Measurements from ENCODE around the gene FOXD2.

DNA sequence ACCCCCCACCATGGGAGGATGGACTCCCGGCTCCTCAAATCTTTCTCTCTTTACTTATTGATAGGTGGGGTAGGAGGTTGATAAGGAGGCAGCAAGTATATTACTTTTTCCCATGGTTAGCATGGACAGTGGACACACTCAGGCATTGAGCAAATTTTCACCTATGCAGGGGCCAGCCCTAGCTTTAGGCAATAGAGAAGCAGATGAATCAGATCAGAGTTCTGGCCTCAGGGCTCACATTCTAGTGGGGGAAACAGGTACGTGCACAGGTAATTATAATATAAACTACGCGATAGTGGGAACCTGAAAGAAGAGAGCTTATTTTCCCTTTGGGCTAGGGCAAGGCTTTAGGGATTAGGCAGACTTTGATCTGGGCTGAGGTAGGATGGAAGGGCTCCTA is 35.3 kb upstream of the FOXD2 start:
- TF ChIP-seq, protein P1, sequence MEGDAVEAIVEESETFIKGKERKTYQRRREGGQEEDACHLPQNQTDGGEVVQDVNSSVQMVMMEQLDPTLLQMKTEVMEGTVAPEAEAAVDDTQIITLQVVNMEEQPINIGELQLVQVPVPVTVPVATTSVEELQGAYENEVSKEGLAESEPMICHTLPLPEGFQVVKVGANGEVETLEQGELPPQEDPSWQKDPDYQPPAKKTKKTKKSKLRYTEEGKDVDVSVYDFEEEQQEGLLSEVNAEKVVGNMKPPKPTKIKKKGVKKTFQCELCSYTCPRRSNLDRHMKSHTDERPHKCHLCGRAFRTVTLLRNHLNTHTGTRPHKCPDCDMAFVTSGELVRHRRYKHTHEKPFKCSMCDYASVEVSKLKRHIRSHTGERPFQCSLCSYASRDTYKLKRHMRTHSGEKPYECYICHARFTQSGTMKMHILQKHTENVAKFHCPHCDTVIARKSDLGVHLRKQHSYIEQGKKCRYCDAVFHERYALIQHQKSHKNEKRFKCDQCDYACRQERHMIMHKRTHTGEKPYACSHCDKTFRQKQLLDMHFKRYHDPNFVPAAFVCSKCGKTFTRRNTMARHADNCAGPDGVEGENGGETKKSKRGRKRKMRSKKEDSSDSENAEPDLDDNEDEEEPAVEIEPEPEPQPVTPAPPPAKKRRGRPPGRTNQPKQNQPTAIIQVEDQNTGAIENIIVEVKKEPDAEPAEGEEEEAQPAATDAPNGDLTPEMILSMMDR (IDR thresholded peaks at IDR 0.05; ENCODE audit: insufficient read depth, low read depth, low read length): no peak
- TF ChIP-seq EZH2 (IDR thresholded peaks at IDR 0.05; ENCODE audit: insufficient read depth, low read length): no peak

Measured in astrocyte (in vitro differentiated cells and primary cell).